G401.6 (cell line): ENCODE results near the gene ADPRHL1.
"Not testable (repeated sequence)": the region's sequence is repeated elsewhere in the genome, so short reads cannot be mapped to it uniquely, and the experiment has no call there.

ENCODE experiments used
- FAIRE-seq: peaks from 2 replicates; lab custom pipeline; 2012; peaks lifted over from hg19 to GRCh38; lab: Jason Lieb, UNC

ADPRHL1 gene

DNA sequence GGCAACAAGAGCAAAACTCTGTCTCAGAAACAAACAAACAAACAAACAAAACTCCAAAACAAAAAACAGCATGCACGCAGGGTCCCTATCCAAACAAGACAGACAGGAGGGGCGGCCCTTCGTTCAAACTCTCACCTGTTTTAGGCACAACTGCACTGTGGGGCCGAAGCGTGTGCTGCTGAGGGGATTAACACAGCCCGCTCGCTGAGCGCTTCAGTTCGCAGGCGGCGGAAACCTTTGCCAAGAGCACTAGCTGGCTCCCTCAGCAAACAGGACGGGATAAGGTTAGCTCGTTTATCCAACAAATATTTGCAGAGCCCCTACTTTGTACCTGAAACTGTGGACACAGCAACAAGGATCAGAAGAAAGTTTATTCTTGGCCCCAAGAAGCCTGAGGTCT lies 1.6 kb upstream of the ADPRHL1 start:
- no peak for FAIRE-seq

DNA sequence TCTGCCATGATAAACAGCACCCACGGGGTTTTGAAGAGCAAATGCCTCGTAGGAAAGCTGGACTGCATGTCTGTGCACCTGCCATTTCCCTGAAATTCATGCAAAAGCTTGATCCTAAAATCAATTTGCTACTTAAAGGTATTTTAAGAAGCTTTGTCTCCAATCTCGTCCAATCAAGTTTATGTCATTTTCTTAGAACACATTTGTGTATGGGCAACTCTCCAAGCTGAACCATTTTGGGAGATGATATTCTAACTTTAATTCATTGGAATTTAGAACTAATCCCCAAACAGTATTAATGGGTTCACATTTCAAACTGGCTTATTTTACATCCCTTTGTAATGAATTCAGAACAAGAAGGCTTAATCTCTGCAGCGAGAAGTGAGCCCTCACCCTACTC lies 822 bp downstream of the ADPRHL1 start:
- FAIRE-seq = no peak

- no peak for FAIRE-seq
Observed at GRCh38 chr13:113451951-113452421, 1.3 kb downstream of the ADPRHL1 start.

GRCh38 chr13:113450861-113451620 lies 2.2 kb downstream of the ADPRHL1 start:
- FAIRE-seq = not testable (repeated sequence)

GRCh38 chr13:113450348-113450744 lies 2.9 kb downstream of the ADPRHL1 start:
- not testable (repeated sequence) for FAIRE-seq

- FAIRE-seq = no peak
Observed at GRCh38 chr13:113449693-113450347, 3.5 kb downstream of the ADPRHL1 start.

DNA sequence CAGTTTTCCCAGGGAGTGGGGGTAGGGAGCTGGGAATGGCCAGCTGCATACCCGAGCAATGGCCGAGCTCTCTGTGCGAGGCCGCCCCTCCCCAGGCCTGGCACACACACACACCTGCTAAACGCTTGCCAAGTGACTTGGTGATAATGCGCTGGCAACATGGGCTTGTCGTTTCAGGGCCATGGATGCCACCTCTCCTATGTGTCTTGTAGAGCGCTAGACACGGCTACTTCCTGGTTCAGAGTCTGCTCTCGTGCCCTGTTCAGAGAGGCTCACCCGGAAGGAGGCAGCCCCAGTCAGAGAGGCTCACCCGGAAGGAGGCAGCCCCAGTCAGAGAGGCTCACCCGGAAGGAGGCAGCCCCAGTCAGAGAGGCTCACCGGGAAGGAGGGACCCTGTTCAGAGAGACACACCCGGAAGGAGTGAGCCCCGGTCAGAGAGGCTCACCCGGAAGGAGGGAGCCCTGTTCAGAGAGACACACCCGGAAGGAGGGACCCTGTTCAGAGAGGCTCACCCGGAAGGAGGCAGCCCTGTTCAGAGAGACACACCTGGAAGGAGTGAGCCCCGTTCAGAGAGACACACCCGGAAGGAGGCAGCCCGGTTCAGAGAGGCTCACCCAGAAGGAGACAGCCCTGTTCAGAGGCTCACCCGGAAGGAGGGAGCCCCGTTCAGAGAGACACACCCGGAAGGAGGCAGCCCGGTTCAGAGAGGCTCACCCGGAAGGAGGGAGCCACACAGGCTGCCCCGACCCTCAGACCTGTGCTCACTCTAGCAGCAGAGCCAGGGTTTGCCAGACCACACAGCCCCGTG lies 4.2 kb downstream of the ADPRHL1 start:
- FAIRE-seq = no peak

DNA sequence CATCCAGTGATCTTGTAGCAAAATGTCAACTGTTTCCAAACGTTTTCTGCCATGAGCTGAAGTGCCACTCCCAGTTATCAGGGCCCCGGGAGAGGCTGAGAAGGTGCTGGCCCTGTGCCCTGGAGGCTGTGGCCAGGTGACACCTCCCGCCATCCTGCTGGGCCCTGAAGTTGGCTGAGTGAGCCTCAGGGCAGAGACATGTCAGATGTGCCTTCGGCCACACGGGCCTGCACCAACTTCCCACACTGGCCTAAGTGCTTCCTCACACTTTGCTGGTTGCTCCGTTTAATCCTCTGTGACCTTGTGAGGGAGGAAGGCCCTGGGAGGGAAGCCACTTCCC lies 4.8 kb downstream of the ADPRHL1 start:
- FAIRE-seq = no peak

- no peak for FAIRE-seq
Observed at GRCh38 chr13:113447596-113447995, 5.7 kb downstream of the ADPRHL1 start.

GRCh38 chr13:113446488-113446854 lies 6.8 kb downstream of the ADPRHL1 start:
- no peak for FAIRE-seq

DNA sequence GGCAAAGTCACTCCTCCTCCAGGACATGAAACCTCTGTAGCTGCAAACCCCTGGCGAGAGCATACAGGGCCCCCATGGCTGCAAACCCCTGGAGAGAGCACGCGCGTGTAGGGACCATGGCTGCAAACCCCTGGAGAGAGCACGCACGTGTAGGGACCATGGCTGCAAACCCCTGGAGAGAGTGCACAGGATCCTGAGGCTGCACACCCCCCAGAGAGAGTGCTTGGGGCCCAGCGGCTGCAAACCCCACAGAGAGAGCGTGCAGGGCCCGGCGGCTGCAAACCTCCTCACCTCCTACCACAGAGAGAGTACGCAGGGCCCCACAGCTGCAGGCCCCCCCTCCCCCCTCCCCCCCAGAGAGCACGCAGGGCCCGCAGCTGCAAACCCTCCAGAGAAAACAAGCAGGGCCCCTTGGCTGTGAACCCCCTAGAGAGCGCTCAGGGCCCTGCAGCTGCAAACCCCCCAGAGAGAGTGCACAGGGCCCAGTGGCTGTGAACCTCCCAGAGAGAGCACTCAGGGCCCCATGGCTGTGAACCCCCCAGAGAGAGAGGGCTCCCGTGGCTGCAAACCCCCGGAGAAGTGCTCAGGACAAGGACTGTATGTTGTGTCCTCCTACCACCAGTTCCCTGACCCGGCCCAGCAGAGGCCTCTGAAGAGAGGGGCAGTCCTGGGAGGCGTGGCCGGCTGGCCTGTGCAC lies 7.3 kb downstream of the ADPRHL1 start:
- FAIRE-seq = no peak

GRCh38 chr13:113443991-113444390 lies 9.3 kb downstream of the ADPRHL1 start:
- FAIRE-seq = no peak

GRCh38 chr13:113442985-113443362 lies 10.3 kb downstream of the ADPRHL1 start:
- no peak for FAIRE-seq

DNA sequence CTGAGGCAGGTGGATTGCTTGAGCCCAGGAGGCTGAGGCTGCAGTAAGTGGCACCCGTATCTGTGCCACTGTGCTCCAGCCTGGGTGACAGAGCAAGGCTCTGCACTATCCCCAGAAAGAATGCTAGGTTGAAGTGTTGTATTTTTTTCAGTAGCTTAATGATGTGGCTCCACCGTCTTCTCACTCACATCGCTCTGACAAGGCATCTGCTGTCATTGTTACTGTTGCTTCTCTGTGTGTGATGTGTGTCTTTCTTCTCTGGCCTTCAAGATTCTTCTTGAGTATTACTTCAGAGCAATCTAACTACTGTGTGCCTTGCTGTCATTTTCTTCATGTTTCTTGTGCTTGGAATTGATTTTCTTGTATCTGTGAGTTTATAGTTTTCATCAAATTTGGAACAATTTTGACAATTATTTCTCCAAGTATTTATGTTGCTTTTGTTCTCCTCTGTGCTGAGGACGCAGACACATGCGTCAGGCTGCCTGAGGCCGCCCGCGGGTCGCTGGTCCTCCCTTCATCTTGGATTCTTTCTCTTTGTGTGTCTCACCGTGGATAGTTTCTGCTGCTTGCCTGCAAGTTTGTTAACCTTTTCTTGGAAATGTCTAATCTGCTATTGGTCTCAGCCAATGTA lies 10.8 kb downstream of the ADPRHL1 start:
- no peak for FAIRE-seq

DNA sequence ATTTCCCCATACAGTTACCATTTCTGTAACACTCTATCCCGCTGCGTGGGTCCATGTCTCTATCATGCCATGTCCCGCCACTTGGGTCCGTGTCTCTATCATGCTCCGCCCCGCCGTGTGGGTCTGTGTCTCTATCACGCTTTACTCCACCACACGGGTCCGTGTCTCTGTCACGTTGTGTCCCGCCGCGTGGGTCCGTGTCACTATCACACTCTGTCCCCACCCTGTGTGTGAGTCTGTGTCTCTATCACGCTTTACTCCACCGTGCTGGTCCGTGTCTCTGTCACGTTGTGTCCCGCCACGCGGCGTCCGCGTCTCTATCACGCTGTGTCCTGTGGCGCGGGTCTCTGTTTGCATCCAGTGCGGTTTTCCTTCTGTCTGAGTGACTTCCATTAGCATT lies 11.6 kb downstream of the ADPRHL1 start:
- FAIRE-seq = no peak

GRCh38 chr13:113437408-113438010 lies 15.8 kb downstream of the ADPRHL1 start:
- FAIRE-seq = no peak

DNA sequence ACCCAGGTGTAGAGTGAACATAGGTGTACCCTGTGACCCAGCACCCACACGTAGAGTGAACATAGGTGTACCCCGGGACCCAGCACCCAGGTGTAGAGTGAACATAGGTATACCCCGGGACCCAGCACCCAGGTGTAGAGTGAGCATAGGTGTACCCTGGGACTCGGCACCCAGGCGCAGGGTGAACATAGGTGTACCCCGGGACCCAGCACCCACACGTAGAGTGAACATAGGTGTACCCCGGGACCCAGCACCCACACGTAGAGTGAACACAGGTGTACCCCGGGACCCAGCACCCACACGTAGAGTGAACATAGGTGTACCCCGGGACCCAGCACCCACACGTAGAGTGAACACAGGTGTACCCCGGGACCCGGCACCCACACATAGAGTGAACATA lies 16.4 kb downstream of the ADPRHL1 start:
- FAIRE-seq = not testable (repeated sequence)

DNA sequence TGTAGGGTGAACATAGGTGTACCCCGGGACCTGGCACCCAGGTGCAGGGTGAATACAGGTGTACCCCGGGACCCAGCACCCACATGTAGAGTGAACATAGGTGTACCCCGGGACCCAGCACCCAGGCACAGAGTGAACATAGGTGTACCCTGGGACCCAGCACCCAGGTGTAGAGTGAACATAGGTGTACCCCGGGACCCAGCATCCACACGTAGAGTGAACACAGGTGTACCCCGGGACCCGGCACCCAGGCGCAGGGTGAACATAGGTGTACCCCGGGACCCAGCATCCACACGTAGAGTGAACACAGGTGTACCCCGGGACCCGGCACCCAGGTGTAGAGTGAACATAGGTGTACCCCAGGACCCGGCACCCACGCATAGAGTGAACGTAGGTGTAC lies 17.4 kb downstream of the ADPRHL1 start:
- not testable (repeated sequence) for FAIRE-seq

GRCh38 chr13:113433391-113433916 lies 19.8 kb downstream of the ADPRHL1 start:
- FAIRE-seq = no peak

GRCh38 chr13:113432506-113433270 lies 20.6 kb downstream of the ADPRHL1 start:
- no peak for FAIRE-seq

- FAIRE-seq = no peak
Observed at GRCh38 chr13:113431171-113431570, 22.1 kb downstream of the ADPRHL1 start.
